Measurements from ENCODE around the gene ATAD3B.

DNA sequence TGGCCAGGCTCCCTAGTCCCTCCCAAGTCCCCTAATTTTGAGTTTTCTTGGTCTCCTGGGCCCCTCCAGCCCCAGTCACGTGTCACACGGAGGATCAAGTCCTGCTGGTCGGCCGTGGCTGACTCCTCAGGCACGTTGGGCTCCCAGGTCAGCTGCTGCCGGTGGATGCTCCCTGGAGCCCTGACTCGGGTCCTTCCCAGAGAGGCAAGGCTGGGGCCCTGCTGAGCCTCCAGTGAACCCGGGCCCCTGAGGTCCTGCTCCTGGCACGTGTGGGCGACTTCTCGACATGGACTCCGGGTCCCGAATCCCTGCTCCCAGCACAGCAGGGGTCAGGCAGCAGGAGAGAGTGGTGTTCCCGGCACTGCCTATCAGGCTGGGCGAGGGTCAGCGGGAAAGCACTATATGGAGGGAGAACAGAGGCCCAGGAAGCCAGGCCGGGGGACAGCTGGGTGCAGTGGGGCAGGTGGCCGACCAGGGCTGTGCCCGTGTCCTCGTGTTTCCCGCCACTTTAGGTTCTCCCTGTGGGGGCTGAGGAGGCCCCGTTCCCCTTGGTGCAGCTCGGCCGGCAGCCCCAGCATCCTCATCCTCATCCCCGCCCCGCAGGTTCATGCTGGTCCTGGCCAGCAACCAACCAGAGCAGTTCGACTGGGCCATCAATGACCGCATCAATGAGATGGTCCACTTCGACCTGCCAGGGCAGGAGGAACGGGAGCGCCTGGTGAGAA is 55.7 kb downstream of the ATAD3B start:
- TF ChIP-seq POLR2A (IDR thresholded peaks at IDR 0.05; ENCODE audit: low read length): no peak
- TF ChIP-seq CEBPB (IDR thresholded peaks at IDR 0.05): no peak
- TF ChIP-seq POLR2AphosphoS2 (conservative IDR thresholded peaks at IDR 0.05; ENCODE audit: low read length): no peak
- TF ChIP-seq, protein P1, sequence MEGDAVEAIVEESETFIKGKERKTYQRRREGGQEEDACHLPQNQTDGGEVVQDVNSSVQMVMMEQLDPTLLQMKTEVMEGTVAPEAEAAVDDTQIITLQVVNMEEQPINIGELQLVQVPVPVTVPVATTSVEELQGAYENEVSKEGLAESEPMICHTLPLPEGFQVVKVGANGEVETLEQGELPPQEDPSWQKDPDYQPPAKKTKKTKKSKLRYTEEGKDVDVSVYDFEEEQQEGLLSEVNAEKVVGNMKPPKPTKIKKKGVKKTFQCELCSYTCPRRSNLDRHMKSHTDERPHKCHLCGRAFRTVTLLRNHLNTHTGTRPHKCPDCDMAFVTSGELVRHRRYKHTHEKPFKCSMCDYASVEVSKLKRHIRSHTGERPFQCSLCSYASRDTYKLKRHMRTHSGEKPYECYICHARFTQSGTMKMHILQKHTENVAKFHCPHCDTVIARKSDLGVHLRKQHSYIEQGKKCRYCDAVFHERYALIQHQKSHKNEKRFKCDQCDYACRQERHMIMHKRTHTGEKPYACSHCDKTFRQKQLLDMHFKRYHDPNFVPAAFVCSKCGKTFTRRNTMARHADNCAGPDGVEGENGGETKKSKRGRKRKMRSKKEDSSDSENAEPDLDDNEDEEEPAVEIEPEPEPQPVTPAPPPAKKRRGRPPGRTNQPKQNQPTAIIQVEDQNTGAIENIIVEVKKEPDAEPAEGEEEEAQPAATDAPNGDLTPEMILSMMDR (IDR thresholded peaks at IDR 0.05): no peak
